TTC549 (cell line): ENCODE measurements around the gene JAG2.

Source experiments
- FAIRE-seq: peaks from 2 replicates; lab custom pipeline; 2012; peaks lifted over from hg19 to GRCh38; lab: Jason Lieb, UNC

Gene JAG2

GRCh38 chr14:105165134-105165704, 3.4 kb downstream of the JAG2 start:
- FAIRE-seq: no peak

- FAIRE-seq: no peak
Observed at GRCh38 chr14:105163040-105163742, 5.4 kb downstream of the JAG2 start.

GRCh38 chr14:105162669-105162979, 6.0 kb downstream of the JAG2 start:
- FAIRE-seq: no peak

GRCh38 chr14:105161964-105162668, 6.5 kb downstream of the JAG2 start:
- no peak for FAIRE-seq

- FAIRE-seq: no peak
Observed at GRCh38 chr14:105161309-105161708, 7.3 kb downstream of the JAG2 start.

GRCh38 chr14:105160776-105161175, 7.8 kb downstream of the JAG2 start:
- no peak for FAIRE-seq

GRCh38 chr14:105159344-105159743, 9.2 kb downstream of the JAG2 start:
- FAIRE-seq: no peak

- FAIRE-seq: no peak
Observed at GRCh38 chr14:105158794-105159193, 9.8 kb downstream of the JAG2 start.

GRCh38 chr14:105157872-105158271, 10.7 kb downstream of the JAG2 start:
- FAIRE-seq: no peak

- FAIRE-seq: no peak
Observed at GRCh38 chr14:105156414-105157375, 11.9 kb downstream of the JAG2 start.

- no peak for FAIRE-seq
Observed at GRCh38 chr14:105155681-105156413, 12.7 kb downstream of the JAG2 start.

- no peak for FAIRE-seq
Observed at GRCh38 chr14:105155071-105155651, 13.4 kb downstream of the JAG2 start.

GRCh38 chr14:105154476-105154871, 14.1 kb downstream of the JAG2 start:
- FAIRE-seq: no peak

- FAIRE-seq: no peak
Observed at GRCh38 chr14:105153739-105154475, 14.7 kb downstream of the JAG2 start.

- no peak for FAIRE-seq
Observed at GRCh38 chr14:105153331-105153731, 15.2 kb downstream of the JAG2 start.

- FAIRE-seq: no peak
Observed at GRCh38 chr14:105152794-105153241, 15.8 kb downstream of the JAG2 start.

- FAIRE-seq: no peak
Observed at GRCh38 chr14:105151838-105152793, 16.5 kb downstream of the JAG2 start.

GRCh38 chr14:105151084-105151837, 17.3 kb downstream of the JAG2 start:
- FAIRE-seq: no peak
